ENCODE results near the gene NEU4.
"Not testable (repeated sequence)": the region's sequence is repeated elsewhere in the genome, so short reads cannot be mapped to it uniquely, and the experiment has no call there.

NEU4 gene

DNA sequence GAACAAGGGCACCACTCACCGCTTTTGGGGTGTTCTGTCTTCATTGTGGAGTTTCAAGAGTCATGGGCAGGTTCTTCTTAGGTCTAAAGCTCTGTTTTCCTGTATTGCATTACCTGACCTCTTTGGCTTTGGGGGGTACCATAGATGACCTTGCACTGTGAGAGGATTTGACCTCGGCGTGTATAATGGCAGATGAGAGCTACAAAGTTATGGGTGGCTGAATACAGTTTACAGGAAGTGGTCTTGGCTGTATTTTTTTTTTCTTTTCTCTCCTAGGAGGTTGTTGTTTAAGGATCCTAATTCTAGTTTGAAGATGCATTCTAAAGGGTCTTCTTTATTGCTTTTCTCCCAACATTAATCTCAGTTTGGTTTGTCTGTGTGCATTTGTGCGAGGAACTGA lies 20.9 kb upstream of the NEU4 start:
- no peaks in the 10 kb centered on the region for H3K9me3 Mint-ChIP-seq
- no peaks in the 10 kb centered on the region for H3K36me3 Mint-ChIP-seq (ENCODE audit: low read depth)
- no peak overlapping the region for H3K27ac Mint-ChIP-seq
- intact Hi-C loops (cut with micrococcal nuclease), result no loop called here
- no peak overlapping the region for H3K4me3 Mint-ChIP-seq
- H3K4me1 Mint-ChIP-seq (ENCODE audit: low read depth), result no peaks in the 10 kb centered on the region
- H3K27me3 Mint-ChIP-seq, result peaks cover 20% of the 10 kb centered on the region

DNA sequence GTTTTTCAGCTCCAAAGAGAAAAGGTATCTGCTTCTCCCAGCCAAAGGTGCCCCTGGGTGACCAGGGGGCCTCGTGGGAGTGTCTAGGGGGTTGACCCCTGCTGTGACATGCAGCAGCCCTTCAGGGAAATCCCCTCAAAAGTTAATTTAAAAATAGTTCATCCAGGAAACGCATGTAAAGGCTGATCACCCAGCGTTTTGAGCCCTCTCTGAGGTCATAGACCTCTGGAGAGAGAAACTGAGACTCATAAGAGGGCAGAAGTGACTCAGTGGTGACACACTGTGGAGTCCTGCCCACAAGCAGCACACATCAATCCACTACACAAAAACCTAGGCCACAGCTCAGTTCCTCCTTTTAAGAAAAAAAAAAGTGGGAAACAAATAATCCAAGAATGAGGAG lies 20.4 kb upstream of the NEU4 start:
- no peaks in the 10 kb centered on the region for H3K36me3 Mint-ChIP-seq (ENCODE audit: low read depth)
- H3K4me3 Mint-ChIP-seq, result no peak overlapping the region
- intact Hi-C loops (cut with micrococcal nuclease), result no loop called here
- H3K27ac Mint-ChIP-seq, result no peak overlapping the region
- no peaks in the 10 kb centered on the region for H3K4me1 Mint-ChIP-seq (ENCODE audit: low read depth)
- H3K27me3 Mint-ChIP-seq, result peaks cover 20% of the 10 kb centered on the region
- H3K9me3 Mint-ChIP-seq, result no peaks in the 10 kb centered on the region

DNA sequence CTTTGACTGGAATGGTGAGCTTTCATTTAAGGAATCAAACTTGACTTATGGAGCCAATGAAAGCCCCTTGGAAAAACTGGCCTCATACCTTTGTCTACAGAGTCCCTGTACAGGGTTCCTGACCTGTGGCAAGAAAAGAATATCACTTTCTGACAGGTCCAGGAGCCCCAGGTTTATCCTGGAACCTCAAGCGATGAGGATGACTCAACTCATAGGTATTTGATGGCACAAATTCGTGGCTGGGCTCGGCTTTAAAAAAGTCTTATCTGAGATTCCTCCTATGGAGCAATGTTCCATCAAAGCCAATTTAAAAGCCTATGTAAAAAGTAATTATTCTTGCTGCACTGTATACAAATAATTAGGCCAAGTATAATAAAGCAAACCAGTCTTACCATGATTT lies 17.6 kb upstream of the NEU4 start:
- intact Hi-C loops (cut with micrococcal nuclease); H3K27ac Mint-ChIP-seq; H3K4me3 Mint-ChIP-seq; H3K4me1 Mint-ChIP-seq (ENCODE audit: low read depth); H3K36me3 Mint-ChIP-seq (ENCODE audit: low read depth); H3K9me3 Mint-ChIP-seq: not testable (repeated sequence)
- peaks cover 17% of the 10 kb centered on the region for H3K27me3 Mint-ChIP-seq

DNA sequence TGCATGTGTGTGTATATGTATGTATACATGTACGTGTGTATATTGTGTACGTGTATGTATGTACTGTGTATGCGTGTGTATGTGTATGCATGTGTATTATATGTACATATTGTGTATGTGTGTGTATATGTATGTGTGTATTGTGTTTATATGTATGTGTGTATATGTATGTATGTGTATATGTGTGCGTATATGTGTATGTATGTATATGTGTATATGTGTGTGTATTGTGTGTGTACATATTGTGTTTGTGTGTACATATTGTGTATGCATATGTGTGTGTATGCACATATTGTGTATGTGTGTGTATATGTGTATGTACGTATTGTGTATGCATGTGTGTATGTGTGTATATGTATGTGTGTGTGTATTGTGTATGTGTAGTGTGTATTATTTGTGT lies 15.6 kb upstream of the NEU4 start:
- H3K36me3 Mint-ChIP-seq (ENCODE audit: low read depth), result no peaks in the 10 kb centered on the region
- intact Hi-C loops (cut with micrococcal nuclease), result no loop called here
- peaks cover 14% of the 10 kb centered on the region for H3K27me3 Mint-ChIP-seq
- no peaks in the 10 kb centered on the region for H3K4me1 Mint-ChIP-seq (ENCODE audit: low read depth)
- H3K27ac Mint-ChIP-seq, result no peak overlapping the region
- H3K4me3 Mint-ChIP-seq, result no peak overlapping the region
- H3K9me3 Mint-ChIP-seq, result no peaks in the 10 kb centered on the region

DNA sequence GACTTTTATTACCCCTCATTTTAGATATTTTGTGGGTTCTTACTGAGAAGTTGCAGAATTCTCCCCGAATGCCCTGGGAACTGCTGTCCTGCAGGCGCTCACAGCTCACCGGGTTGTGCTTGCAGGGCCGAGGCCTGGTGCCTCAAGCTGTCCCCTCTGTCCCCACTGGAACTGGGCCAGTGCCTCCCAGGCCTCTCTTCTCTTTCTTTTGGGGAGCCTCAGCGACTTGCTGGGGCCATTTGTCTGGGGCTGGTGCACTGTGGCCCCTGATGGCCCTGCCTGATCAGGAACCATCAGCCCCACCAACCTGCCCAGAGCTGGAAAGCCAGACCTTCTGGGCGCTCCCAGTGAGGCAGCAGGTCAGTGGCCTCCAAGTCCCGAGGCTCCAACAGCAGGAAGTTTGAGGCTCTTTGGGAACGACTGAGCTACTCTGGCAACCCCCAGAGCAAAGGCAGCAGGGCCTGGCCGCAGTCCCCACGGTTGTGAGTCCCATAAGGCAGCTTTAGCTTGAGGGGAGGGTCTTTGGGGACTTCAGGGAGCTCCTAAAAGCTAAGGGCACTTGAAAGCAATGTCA lies 14.7 kb upstream of the NEU4 start:
- H3K27ac Mint-ChIP-seq, result no peak overlapping the region
- H3K9me3 Mint-ChIP-seq, result no peaks in the 10 kb centered on the region
- no peaks in the 10 kb centered on the region for H3K4me1 Mint-ChIP-seq (ENCODE audit: low read depth)
- no peak overlapping the region for H3K4me3 Mint-ChIP-seq
- H3K36me3 Mint-ChIP-seq (ENCODE audit: low read depth), result no peaks in the 10 kb centered on the region
- intact Hi-C loops (cut with micrococcal nuclease), result no loop called here
- peaks cover 14% of the 10 kb centered on the region for H3K27me3 Mint-ChIP-seq

DNA sequence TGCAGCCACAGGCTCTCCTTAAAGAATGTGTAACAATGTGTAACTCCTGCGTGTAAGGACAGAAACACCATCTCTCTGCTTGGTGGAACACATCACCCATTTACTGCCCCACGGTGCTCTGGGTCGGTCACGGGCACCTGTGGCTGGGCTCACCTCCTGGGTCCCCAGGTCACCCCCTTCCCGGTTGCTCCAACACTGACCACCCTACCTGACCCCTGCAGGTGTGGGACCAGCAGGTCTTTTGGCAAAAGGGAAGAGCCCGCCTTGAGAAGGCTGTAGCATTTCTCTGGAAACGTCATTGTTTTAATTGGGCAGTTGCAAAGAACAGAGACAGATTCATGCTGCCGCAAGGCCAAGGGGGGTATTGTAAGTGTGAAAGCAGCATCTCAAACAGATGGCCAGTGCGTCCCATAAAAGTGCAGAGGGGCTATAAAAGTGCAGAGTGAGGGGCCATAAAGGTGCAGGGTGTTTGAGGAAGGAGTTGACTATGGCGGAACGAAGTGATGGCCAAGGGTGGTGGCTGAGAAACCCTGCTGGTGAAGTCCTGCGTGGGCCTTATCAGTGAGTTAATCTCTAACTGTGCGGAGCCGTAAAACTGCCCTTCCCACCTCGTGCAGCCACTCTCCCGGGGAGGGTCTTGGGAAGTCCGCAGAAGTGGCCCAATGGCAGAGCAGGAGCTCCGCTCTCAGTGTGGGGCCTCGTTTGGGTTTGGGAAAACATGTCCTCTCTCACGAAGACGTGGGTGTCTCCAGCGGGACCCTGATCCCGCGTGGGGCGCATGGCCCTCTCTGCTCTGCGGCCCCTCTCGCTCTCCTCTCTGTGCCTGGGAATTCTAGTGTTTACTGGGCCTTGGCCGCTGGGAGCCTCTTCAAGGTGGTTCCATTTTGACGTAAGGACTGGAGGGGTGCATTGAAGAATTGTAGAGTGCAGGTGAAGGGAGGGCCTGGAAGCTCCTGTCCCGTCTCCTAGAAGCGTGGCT lies 13.7 kb upstream of the NEU4 start:
- Mint-ChIP-seq H3K9me3 (no peaks in the 10 kb centered on the region), H3K27me3 (peaks cover 14% of the 10 kb centered on the region), H3K4me1 (ENCODE audit: low read depth) (no peaks in the 10 kb centered on the region), H3K4me3 (no peak overlapping the region), H3K36me3 (ENCODE audit: low read depth) (no peaks in the 10 kb centered on the region), H3K27ac (no peak overlapping the region)
- intact Hi-C loops (cut with micrococcal nuclease), result no loop called here

DNA sequence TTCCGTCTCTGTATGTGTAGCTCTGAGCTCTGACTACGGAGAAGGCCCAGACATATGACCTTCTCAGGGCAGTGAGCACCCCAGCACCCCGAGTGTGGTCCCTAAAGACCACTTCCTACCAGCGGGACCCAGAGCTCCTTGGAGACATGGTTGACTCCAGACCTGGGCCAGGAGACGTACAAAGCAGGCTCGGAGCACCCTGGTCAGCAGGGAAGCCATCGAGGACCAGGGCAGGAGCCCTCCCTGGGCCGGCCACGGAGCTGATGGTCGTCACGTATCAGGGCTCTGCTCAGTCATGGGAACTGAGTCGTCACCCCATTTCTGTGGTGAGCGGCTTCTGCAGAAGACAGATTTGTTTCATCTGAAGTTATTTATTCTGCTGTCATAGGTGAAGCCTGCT lies 12.8 kb upstream of the NEU4 start:
- H3K36me3 Mint-ChIP-seq (ENCODE audit: low read depth), result no peaks in the 10 kb centered on the region
- H3K4me3 Mint-ChIP-seq, result no peak overlapping the region
- no peaks in the 10 kb centered on the region for H3K9me3 Mint-ChIP-seq

DNA sequence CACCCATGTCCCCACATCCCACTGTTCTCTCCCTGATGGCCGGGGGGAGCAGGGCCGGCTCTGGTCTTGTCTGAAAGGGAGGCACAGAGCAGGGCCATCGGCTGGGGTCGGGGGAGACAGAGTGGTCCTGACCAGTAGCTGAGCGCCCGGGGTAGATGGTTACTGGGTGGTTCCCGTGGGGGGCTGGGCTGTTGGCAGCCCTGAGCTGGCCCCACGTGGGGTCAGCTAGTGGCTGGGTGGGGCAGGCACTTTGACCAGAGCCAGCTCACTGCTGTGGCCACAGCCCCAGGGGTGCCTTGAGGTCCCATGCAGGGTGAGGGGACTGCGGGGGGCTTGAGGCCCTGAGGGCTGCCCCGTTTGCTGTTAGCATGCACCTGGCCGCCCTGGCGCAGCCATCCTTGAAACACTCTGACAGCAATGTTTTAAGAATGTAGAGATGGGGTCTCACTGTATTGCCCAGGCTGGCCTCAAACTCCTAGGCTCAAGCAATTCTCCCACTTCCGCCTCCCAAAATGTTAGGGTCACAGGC lies 12.3 kb upstream of the NEU4 start:
- intact Hi-C loops (cut with micrococcal nuclease), result no loop called here
- peaks cover 14% of the 10 kb centered on the region for H3K27me3 Mint-ChIP-seq
- no peaks in the 10 kb centered on the region for H3K36me3 Mint-ChIP-seq (ENCODE audit: low read depth)
- H3K4me3 Mint-ChIP-seq, result no peak overlapping the region
- H3K4me1 Mint-ChIP-seq (ENCODE audit: low read depth), result no peaks in the 10 kb centered on the region
- no peak overlapping the region for H3K27ac Mint-ChIP-seq
- H3K9me3 Mint-ChIP-seq, result no peaks in the 10 kb centered on the region

More for the DNA sequence above, 12.8 kb upstream of the NEU4 start:
- intact Hi-C loops (cut with micrococcal nuclease), result no loop called here
- Mint-ChIP-seq H3K27me3 (peaks cover 10% of the 10 kb centered on the region), H3K4me1 (ENCODE audit: low read depth) (no peaks in the 10 kb centered on the region), H3K27ac (no peak overlapping the region)

DNA sequence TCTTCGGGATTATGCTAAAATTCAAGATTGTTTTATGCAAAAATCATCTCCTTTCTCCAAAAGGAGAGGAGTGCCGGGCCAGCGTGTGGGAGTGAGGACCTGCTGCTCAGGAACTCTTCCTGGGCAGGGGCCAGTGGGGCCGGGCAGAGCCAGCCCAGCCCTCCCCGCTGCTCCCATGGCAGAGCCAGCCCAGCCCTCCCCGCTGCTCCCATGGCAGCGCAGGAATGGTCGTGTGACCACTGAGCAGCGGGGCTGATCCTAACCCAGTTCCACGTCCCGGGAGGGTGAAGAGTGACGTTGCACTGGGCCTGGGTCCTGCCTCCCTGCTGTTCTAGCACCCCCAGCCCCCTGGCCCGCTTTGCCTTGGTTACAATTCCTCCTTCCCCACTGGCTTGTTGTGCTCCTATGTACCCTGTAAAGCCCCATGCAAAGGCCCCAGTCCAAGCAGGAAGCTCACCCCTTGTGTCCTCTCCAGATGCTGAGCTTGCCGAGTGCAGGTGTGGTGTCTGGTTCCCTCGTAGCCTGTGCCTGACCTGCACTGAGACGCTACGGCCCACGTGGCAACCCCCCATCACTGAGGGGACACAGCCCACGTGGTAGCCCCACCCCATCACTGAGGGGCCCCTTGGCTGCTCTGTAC lies 11.4 kb upstream of the NEU4 start:
- H3K27ac Mint-ChIP-seq, result no peak overlapping the region
- H3K4me1 Mint-ChIP-seq (ENCODE audit: low read depth), result no peaks in the 10 kb centered on the region
- H3K4me3 Mint-ChIP-seq, result no peak overlapping the region
- no peaks in the 10 kb centered on the region for H3K9me3 Mint-ChIP-seq
- intact Hi-C loops (cut with micrococcal nuclease), result no loop called here
- no peaks in the 10 kb centered on the region for H3K36me3 Mint-ChIP-seq (ENCODE audit: low read depth)
- H3K27me3 Mint-ChIP-seq, result peaks cover 20% of the 10 kb centered on the region

DNA sequence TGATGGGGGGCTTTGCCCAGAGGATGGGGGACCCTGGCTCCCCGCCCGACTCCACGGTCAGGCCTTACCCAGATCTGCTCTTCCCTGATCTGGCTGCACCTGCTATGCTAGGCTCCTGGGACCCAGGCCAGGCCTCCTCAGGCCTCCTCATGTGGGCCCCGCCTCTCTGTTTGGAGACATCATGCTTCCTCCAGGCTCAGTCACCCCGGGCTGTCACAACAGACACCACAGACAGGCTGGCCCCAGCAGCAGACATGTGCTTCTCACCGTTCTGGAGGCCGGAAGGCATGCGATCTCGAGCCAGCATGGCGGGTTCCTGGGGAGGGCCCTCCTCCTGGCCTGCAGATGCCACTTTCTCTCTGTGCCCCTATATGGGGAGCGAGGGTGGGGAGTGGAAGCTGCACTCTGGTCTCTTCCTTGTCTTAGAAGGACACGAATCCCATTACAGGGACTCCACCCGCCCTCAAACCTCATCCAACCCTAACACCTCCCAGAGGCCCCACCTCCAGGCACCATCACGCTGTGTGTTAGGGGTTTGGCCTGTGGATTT lies 10.8 kb upstream of the NEU4 start:
- intact Hi-C loops (cut with micrococcal nuclease), result no loop called here

DNA sequence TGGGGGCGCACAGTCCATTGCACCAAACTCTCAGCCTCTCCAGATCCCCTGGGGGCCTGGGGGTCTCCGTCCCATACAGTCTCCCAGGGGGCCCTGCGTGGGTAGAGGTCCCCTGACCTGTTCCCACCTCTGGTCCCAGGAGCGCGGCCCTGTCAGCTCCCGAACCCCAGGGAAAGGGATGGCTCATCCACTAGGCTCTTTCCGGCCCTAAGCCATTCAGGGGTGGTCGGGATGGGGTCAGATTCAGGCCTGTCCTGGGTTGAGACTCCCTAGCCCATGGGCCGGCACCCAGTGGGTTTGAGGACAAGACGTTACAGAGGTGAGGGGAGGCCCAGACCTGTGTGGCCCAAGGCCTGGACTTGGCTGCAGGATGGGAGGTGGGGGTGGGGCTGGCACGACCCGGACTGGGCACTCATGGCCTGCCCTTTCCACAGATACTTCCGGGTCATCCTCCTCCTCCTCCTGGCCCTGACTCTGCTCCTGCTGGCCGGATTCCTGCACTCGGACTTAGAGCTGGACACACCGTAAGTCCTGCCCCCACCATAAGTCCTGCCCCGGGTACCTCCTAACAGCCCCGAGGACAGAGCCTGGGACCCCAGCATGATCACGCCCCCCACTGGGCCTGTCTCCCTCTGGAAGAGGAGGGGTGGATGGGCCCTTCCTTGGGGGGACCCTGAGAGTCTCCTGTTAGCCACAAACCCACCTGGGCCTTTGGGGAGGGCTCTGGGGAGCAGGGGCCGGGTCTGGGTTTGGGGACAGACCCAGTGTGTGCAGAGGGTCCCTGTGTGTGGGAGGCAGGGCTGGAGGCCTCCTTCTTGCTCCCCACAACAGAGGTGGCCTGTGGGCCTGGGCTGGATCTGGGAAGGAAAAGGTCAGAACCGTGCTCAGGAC lies 10.1 kb upstream of the NEU4 start:
- no peaks in the 10 kb centered on the region for H3K36me3 Mint-ChIP-seq (ENCODE audit: low read depth)
- H3K4me3 Mint-ChIP-seq, result no peak overlapping the region
- no peaks in the 10 kb centered on the region for H3K9me3 Mint-ChIP-seq
- H3K4me1 Mint-ChIP-seq (ENCODE audit: low read depth), result peaks cover 5% of the 10 kb centered on the region
- no peak overlapping the region for H3K27ac Mint-ChIP-seq
- peaks cover 27% of the 10 kb centered on the region for H3K27me3 Mint-ChIP-seq
- intact Hi-C loops (cut with micrococcal nuclease), result no loop called here

More for the DNA sequence above, 10.8 kb upstream of the NEU4 start:
- peaks cover 1% of the 10 kb centered on the region for H3K4me1 Mint-ChIP-seq (ENCODE audit: low read depth)
- no peak overlapping the region for H3K4me3 Mint-ChIP-seq
- H3K27me3 Mint-ChIP-seq, result peaks cover 21% of the 10 kb centered on the region
- H3K27ac Mint-ChIP-seq, result no peak overlapping the region
- H3K36me3 Mint-ChIP-seq (ENCODE audit: low read depth), result no peaks in the 10 kb centered on the region
- H3K9me3 Mint-ChIP-seq, result no peaks in the 10 kb centered on the region

DNA sequence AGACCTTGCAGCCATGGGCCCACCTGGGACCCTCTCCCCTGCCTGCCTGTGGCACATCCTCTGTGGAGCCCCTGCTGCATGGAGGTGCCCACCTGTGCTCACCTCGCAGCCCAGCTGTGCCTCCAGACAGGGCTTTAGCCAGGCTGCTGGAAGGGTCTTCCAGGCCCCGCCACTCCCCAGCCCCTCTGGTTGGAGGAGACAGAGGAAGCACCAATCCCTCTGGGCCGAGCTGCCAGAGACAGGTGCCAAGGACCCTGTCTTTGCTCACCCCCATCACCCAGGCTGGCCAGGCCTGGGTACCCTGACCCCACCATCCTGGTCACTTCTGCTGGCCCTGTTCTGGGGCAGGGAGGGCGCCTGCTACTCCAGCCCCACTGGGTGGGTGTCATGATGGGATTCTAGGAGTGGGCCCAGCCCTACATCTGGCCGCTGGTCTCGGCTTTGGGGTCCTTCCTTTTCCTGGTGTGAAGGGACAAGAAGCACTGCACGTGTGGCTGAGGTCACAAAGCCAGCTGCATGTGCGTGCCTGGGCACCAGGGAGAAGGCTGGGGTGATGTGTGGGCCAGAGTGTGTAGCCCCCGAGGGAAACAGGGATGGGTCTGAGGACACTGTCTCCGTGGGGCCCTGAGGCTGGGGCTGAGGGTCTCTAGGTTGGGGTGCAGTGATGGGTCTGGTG lies 9.3 kb upstream of the NEU4 start:
- Mint-ChIP-seq H3K27me3 (peaks cover 35% of the 10 kb centered on the region), H3K9me3 (no peaks in the 10 kb centered on the region), H3K4me1 (ENCODE audit: low read depth) (peaks cover 5% of the 10 kb centered on the region), H3K27ac (no peak overlapping the region), H3K36me3 (ENCODE audit: low read depth) (no peaks in the 10 kb centered on the region), H3K4me3 (no peak overlapping the region)
- intact Hi-C loops (cut with micrococcal nuclease), result no loop called here

All from dendritic cell treated with granulocyte-macrophage colony-stimulating factor and Interleukin-4, amounts not matched to agents 40 ng/mL and 50 ng/mL, for 4 days (primary cell).